22Rv1 (cell line): ENCODE measurements around the gene TMEM191B.
"Not testable (repeated sequence)": the region's sequence is repeated elsewhere in the genome, so short reads cannot be mapped to it uniquely, and the experiment has no call there.

ENCODE experiments used
- ZFX ChIP-seq: fragments of 450-650 bp; IDR thresholded peaks from 2 replicates; pipeline ENCODE4 v1.6.1; 2017; ENCODE audit warnings: antibody characterized with exemption, borderline replicate concordance
- TF ChIP-seq, protein P1 (sequence below): fragments of 450-650 bp; IDR thresholded peaks from 2 replicates; pipeline ENCODE4 v1.5.1; 2017; ENCODE audit warnings: mild to moderate bottlenecking

DNA sequence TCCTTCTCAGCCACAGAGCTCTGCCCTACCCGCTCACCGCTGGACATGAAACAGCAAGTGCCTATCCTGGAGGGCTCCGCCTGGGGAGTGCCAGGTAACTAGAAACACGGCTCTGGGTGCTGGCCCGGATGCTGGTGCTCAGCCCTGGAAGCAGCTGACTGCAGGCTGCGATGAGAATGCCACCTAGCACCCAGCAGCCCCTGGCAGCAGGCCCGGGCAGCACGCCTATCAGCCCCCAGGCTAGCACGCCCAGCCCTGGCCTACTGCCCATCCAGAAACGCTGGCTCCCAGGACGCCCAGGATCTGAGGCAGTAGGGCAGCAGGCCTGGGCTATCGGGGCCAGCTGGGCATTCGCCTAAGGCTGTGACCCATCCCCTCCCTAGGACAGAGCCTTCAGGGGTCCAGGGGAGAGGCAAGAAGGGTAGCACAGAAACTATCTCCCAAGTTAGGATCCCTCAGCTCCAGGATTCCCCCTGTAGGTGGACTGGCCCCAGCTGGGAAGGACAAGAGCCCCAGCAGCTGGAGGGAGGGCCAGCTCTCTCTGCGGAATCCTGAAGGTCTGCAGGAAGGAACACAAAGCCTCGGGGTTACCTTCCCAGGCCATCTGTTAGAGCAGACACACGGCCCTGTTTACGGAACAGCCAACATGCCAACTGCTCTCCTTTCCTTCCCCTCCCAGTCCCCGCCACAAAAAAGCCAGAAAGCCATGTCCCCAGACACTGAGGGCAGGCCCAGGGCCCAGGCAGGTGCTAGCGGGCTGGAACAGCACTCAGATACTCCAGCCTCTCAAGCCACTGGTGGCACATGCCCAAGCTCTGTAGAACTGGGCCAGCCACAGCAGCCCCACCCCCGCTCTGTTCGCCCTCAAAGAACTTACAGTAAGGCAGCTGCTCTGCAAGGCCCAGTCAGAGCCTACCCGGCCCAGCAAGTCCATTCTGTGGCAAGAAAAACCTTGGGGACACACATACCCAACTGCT is 27.0 kb downstream of the TMEM191B start:
- TF ChIP-seq, protein P1, sequence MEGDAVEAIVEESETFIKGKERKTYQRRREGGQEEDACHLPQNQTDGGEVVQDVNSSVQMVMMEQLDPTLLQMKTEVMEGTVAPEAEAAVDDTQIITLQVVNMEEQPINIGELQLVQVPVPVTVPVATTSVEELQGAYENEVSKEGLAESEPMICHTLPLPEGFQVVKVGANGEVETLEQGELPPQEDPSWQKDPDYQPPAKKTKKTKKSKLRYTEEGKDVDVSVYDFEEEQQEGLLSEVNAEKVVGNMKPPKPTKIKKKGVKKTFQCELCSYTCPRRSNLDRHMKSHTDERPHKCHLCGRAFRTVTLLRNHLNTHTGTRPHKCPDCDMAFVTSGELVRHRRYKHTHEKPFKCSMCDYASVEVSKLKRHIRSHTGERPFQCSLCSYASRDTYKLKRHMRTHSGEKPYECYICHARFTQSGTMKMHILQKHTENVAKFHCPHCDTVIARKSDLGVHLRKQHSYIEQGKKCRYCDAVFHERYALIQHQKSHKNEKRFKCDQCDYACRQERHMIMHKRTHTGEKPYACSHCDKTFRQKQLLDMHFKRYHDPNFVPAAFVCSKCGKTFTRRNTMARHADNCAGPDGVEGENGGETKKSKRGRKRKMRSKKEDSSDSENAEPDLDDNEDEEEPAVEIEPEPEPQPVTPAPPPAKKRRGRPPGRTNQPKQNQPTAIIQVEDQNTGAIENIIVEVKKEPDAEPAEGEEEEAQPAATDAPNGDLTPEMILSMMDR, result not testable (repeated sequence)
- TF ChIP-seq ZFX, result not testable (repeated sequence)
